ENCODE results near the gene MAGT1.
"Not testable (repeated sequence)": the region's sequence is repeated elsewhere in the genome, so short reads cannot be mapped to it uniquely, and the experiment has no call there.

Gene MAGT1

GRCh38 chrX:77894921-77895886 is at the start of gene MAGT1:
Gene MAGT1 (minus strand): TSS chrX:77895435. CDS start chrX:77895410, 25 bp downstream.
- in situ Hi-C loops (cut with HindIII; ENCODE audit: low sequenced_read_pairs), result no loop called here
- peak; percentile 93 for DNase-seq (ENCODE audit: low read depth)
- no peak for TF ChIP-seq CTCF (IDR thresholded peaks at IDR 0.05; ENCODE audit: low read depth, low read length, missing control alignments)
- peak within 1 kb of the TSS; percentile 69 for H3K4me3 ChIP-seq (ENCODE audit: low read depth, low read length)

GRCh38 chrX:77945031-77945430 is 49.8 kb upstream of the MAGT1 start:
- DNase-seq (ENCODE audit: low read depth); in situ Hi-C loops (cut with HindIII; ENCODE audit: low sequenced_read_pairs); H3K4me3 ChIP-seq (ENCODE audit: low read depth, low read length): not testable (repeated sequence)

GRCh38 chrX:77938083-77938680 is 42.9 kb upstream of the MAGT1 start:
- H3K4me3 ChIP-seq (ENCODE audit: low read depth, low read length), result no peak overlapping the region
- in situ Hi-C loops (cut with HindIII; ENCODE audit: low sequenced_read_pairs), result no loop called here
- no peak for DNase-seq (ENCODE audit: low read depth)
- TF ChIP-seq CTCF (IDR thresholded peaks at IDR 0.05; ENCODE audit: low read depth, low read length, missing control alignments), result no peak

- in situ Hi-C loops (cut with HindIII; ENCODE audit: low sequenced_read_pairs), result no loop called here
- TF ChIP-seq CTCF (IDR thresholded peaks at IDR 0.05; ENCODE audit: low read depth, low read length, missing control alignments), result no peak
- H3K4me3 ChIP-seq (ENCODE audit: low read depth, low read length), result no peak overlapping the region
- peak; percentile 16 for DNase-seq (ENCODE audit: low read depth)
Measured at GRCh38 chrX:77937291-77937690, 42.1 kb upstream of the MAGT1 start.

- H3K4me3 ChIP-seq (ENCODE audit: low read depth, low read length), result no peak overlapping the region
- DNase-seq (ENCODE audit: low read depth), result no peak
- in situ Hi-C loops (cut with HindIII; ENCODE audit: low sequenced_read_pairs), result no loop called here
- TF ChIP-seq CTCF (IDR thresholded peaks at IDR 0.05; ENCODE audit: low read depth, low read length, missing control alignments), result no peak
Measured at GRCh38 chrX:77936299-77936698, 41.1 kb upstream of the MAGT1 start.

- H3K4me3 ChIP-seq (ENCODE audit: low read depth, low read length), result no peak overlapping the region
- in situ Hi-C loops (cut with HindIII; ENCODE audit: low sequenced_read_pairs), result no loop called here
- TF ChIP-seq CTCF (IDR thresholded peaks at IDR 0.05; ENCODE audit: low read depth, low read length, missing control alignments), result no peak
- DNase-seq (ENCODE audit: low read depth), result no peak
Measured at GRCh38 chrX:77935886-77936285, 40.7 kb upstream of the MAGT1 start.

GRCh38 chrX:77930581-77930980 is 35.3 kb upstream of the MAGT1 start:
- DNase-seq (ENCODE audit: low read depth), result no peak
- in situ Hi-C loops (cut with HindIII; ENCODE audit: low sequenced_read_pairs), result no loop called here
- no peak for TF ChIP-seq CTCF (IDR thresholded peaks at IDR 0.05; ENCODE audit: low read depth, low read length, missing control alignments)
- H3K4me3 ChIP-seq (ENCODE audit: low read depth, low read length), result no peak overlapping the region
